H9 (cell line): Measurements from ENCODE around the gene TIAM1. TPM values are rescaled to one million over a fixed set of nuclear protein-coding genes. Genes with fewer than 3 reads are reported as not detected.

ENCODE experiments used
- DNase-seq: peaks from one replicate; pipeline ENCODE4 v3.0.0-alpha.2; 2017
- H2AFZ ChIP-seq: one replicate; pipeline ENCODE4 v1.6.1; 2013; ENCODE audit warnings: mild to moderate bottlenecking, low read length, control low read depth, moderate library complexity
- H2AK5ac ChIP-seq: 2 replicates; pipeline ENCODE4 v1.6.1; 2013; ENCODE audit warnings: low read length, control low read depth, mixed read lengths; ENCODE audit not compliant: insufficient read length
- H2BK120ac ChIP-seq: one replicate; pipeline ENCODE4 v1.6.1; 2013; ENCODE audit warnings: low read depth, mild to moderate bottlenecking, low read length, control low read depth, inconsistent platforms; ENCODE audit not compliant: poor library complexity, severe bottlenecking
- H2BK12ac ChIP-seq: 2 replicates; pipeline ENCODE4 v1.6.1; 2013; ENCODE audit warnings: low read length, control low read depth, mixed read lengths, low read depth; ENCODE audit not compliant: insufficient read length
- H2BK15ac ChIP-seq: 2 replicates; pipeline ENCODE4 v1.6.1; 2013; ENCODE audit warnings: low read depth, low read length, control low read depth
- H2BK20ac ChIP-seq: one replicate; pipeline ENCODE4 v1.6.1; 2013; ENCODE audit warnings: low read depth, mild to moderate bottlenecking, low read length, control low read depth, inconsistent platforms; ENCODE audit not compliant: poor library complexity, severe bottlenecking
- H2BK5ac ChIP-seq: 2 replicates; pipeline ENCODE4 v1.6.1; 2013; ENCODE audit warnings: low read length, control low read depth, mixed read lengths; ENCODE audit not compliant: insufficient read length
- H3K14ac ChIP-seq: 2 replicates; pipeline ENCODE4 v1.6.1; 2013; ENCODE audit warnings: low read length, control low read depth; ENCODE audit not compliant: insufficient read depth
- H3K18ac ChIP-seq: 2 replicates; pipeline ENCODE4 v1.6.1; 2013; ENCODE audit warnings: low read depth, mild to moderate bottlenecking, mixed read lengths, low read length, control low read depth; ENCODE audit not compliant: insufficient read length
- H3K23ac ChIP-seq: 2 replicates; pipeline ENCODE4 v1.6.1; 2013; ENCODE audit warnings: low read length, control low read depth, mixed read lengths, low read depth; ENCODE audit not compliant: insufficient read length
- H3K23me2 ChIP-seq: 2 replicates; pipeline ENCODE4 v1.6.1; 2013; ENCODE audit warnings: low read depth, mild to moderate bottlenecking, mixed read lengths, low read length, control low read depth; ENCODE audit not compliant: insufficient read length, poor library complexity, severe bottlenecking
- H3K27ac ChIP-seq: 2 replicates; pipeline ENCODE4 v1.5.1; 2013; ENCODE audit warnings: low read length, control low read depth, mixed read lengths, low read depth; ENCODE audit not compliant: insufficient read length
- H3K27me3 ChIP-seq: 2 replicates; pipeline ENCODE4 v1.6.1; 2013; ENCODE audit warnings: low read length, control low read depth, inconsistent platforms; ENCODE audit not compliant: insufficient read depth
- H3K4ac ChIP-seq: 2 replicates; pipeline ENCODE4 v1.6.1; 2013; ENCODE audit warnings: low read depth, mild to moderate bottlenecking, control low read depth, inconsistent platforms, low read length, moderate library complexity
- H3K4me1 ChIP-seq: 2 replicates; pipeline ENCODE4 v1.6.1; 2013; ENCODE audit warnings: low read length, control low read depth, inconsistent platforms; ENCODE audit not compliant: insufficient read depth
- H3K4me2 ChIP-seq: 2 replicates; pipeline ENCODE4 v1.6.1; 2013; ENCODE audit warnings: low read length, control low read depth, mixed read lengths; ENCODE audit not compliant: insufficient read length, insufficient read depth
- H3K56ac ChIP-seq: 2 replicates; pipeline ENCODE4 v1.6.1; 2013; ENCODE audit warnings: low read depth, mild to moderate bottlenecking, mixed read lengths, low read length, control low read depth; ENCODE audit not compliant: insufficient read length
- H3K79me1 ChIP-seq: 2 replicates; pipeline ENCODE4 v1.6.1; 2013; ENCODE audit warnings: low read depth, mild to moderate bottlenecking, moderate library complexity, low read length, control low read depth, inconsistent platforms; ENCODE audit not compliant: insufficient read depth, poor library complexity, severe bottlenecking
- H3K79me2 ChIP-seq: 2 replicates; pipeline ENCODE4 v1.6.1; 2013; ENCODE audit warnings: low read length, control low read depth, inconsistent platforms; ENCODE audit not compliant: insufficient read depth
- H3K9ac ChIP-seq: 2 replicates; pipeline ENCODE4 v1.6.1; 2013; ENCODE audit warnings: low read length, control low read depth, mixed read lengths; ENCODE audit not compliant: insufficient read length; ENCODE audit errors: extremely low read depth
- H3K9me3 ChIP-seq: one replicate; pipeline ENCODE4 v1.6.1; 2013; ENCODE audit warnings: low read depth, low read length, inconsistent platforms; ENCODE audit not compliant: control insufficient read depth
- H3T11ph ChIP-seq: one replicate; pipeline ENCODE4 v1.6.1; 2013; ENCODE audit warnings: mild to moderate bottlenecking, low read length, control low read depth, inconsistent platforms
- H4K20me1 ChIP-seq: one replicate; pipeline ENCODE4 v1.6.1; 2013; ENCODE audit not compliant: control insufficient read depth, insufficient read length, insufficient read depth
- H4K5ac ChIP-seq: 2 replicates; pipeline ENCODE4 v1.6.1; 2013; ENCODE audit warnings: low read depth, mild to moderate bottlenecking, mixed read lengths, low read length, control low read depth; ENCODE audit not compliant: insufficient read length
- H4K8ac ChIP-seq: replicated peaks from 2 replicates; pipeline ENCODE4 v1.6.1; 2013; ENCODE audit warnings: low read length, control low read depth, mixed read lengths, low read depth; ENCODE audit not compliant: insufficient read length
- H4K91ac ChIP-seq: 2 replicates; pipeline ENCODE4 v1.6.1; 2013; ENCODE audit warnings: low read depth, mild to moderate bottlenecking, moderate library complexity, mixed read lengths, low read length, control low read depth; ENCODE audit not compliant: insufficient read length
- H3K27ac Mint-ChIP-seq, 3 experiments: 2 replicates in 2 of 3; 3 replicates in 1 of 3; pipeline ENCODE4 v1.8.0; 2020 to 2021; ENCODE audit warnings: mixed read lengths in 3 of 3, mild to moderate bottlenecking in 1 of 3, moderate library complexity in 1 of 3
- H3K27me3 Mint-ChIP-seq: 2 replicates; pipeline ENCODE4 v1.8.0; 2021; ENCODE audit warnings: low read depth, mild to moderate bottlenecking, moderate library complexity, mixed read lengths
- H3K36me3 Mint-ChIP-seq, 3 experiments: 2 replicates in 2 of 3; 3 replicates in 1 of 3; pipeline ENCODE4 v1.8.0; 2020 to 2021; ENCODE audit warnings: low read depth in 3 of 3, mixed read lengths in 3 of 3; ENCODE audit not compliant: insufficient read depth in 1 of 3
- H3K4me1 Mint-ChIP-seq, 2 experiments: 2 replicates each; pipeline ENCODE4 v1.8.0; 2020; ENCODE audit warnings: mixed read lengths in 2 of 2
- H3K4me3 Mint-ChIP-seq, 2 experiments: 2 replicates in 1 of 2; 3 replicates in 1 of 2; pipeline ENCODE4 v1.8.0; 2020 to 2021; ENCODE audit warnings: mild to moderate bottlenecking in 2 of 2, mixed read lengths in 2 of 2, moderate library complexity in 1 of 2
- H3K9me3 Mint-ChIP-seq, 2 experiments: 2 replicates in 1 of 2; 3 replicates in 1 of 2; pipeline ENCODE4 v1.8.0; 2020; ENCODE audit warnings: mild to moderate bottlenecking in 2 of 2, mixed read lengths in 2 of 2, moderate library complexity in 1 of 2
- WGBS: extraction: QIAGEN DNeasy Blood & Tissue Kit; methylation state at CpG from one replicate; pipeline ENCODE4 v1.1.7; 2013; ENCODE audit warnings: missing lambda C conversion rate, low lambda C conversion rate, mixed read lengths; ENCODE audit not compliant: insufficient read length; ENCODE audit errors: extremely low coverage; 5-methylcytosine and 5-hydroxymethylcytosine counted together
- total RNA-seq: library from RNA; stranded (reverse); gene quantifications from 2 replicates; pipeline ENCODE4 v1.2.1, GENCODE V29; 2021
- TF ChIP-seq, protein P1 (sequence below): fragments of 200-600 bp; sonication (generic); conservative IDR thresholded peaks from 3 replicates; pipeline ENCODE4 v1.8.0; 2021; ENCODE audit warnings: antibody characterized with exemption, mild to moderate bottlenecking

Gene TIAM1
- total RNA-seq, 1 experiment from 2014 or later = 23.1 TPM

- no peak overlapping the region for H3K23ac ChIP-seq
- H3K56ac ChIP-seq = no peak overlapping the region
- peak overlapping the region; percentile 81 for H2AK5ac ChIP-seq
- no peak overlapping the region for H4K91ac ChIP-seq
- Mint-ChIP-seq H3K27ac (peak overlapping the region; percentile 51 to 94 (median 63)), H3K4me3 (no peak overlapping the region), H3K36me3 (no peaks in the 10 kb centered on the region; a peak in 1 of 7 replicates), H3K27me3 (no peaks in the 10 kb centered on the region), H3K4me1 (peaks cover 16 to 23% of the 10 kb centered on the region in 2 experiments), H3K9me3 (no peaks in the 10 kb centered on the region)
- no peak overlapping the region for H2AFZ ChIP-seq
- H2BK20ac ChIP-seq = no peak overlapping the region
- H3K27ac ChIP-seq = peak overlapping the region; percentile 38
- no peak overlapping the region for H3K4ac ChIP-seq
- H2BK5ac ChIP-seq = no peak overlapping the region
- H3K23me2 ChIP-seq = no peaks in the 10 kb centered on the region
- H4K8ac ChIP-seq = no peak overlapping the region
- no peaks in the 10 kb centered on the region for H3K27me3 ChIP-seq
- no peaks in the 10 kb centered on the region for H3K79me1 ChIP-seq
- no CpG with 5 or more reads among the region's 7 CpGs for WGBS
- no peaks in the 10 kb centered on the region for H3K9me3 ChIP-seq
- H2BK15ac ChIP-seq = no peak overlapping the region
- peaks cover 9% of the 10 kb centered on the region; the same call in 1 of the 2 replicates for H3K4me1 ChIP-seq
- TF ChIP-seq, protein P1, sequence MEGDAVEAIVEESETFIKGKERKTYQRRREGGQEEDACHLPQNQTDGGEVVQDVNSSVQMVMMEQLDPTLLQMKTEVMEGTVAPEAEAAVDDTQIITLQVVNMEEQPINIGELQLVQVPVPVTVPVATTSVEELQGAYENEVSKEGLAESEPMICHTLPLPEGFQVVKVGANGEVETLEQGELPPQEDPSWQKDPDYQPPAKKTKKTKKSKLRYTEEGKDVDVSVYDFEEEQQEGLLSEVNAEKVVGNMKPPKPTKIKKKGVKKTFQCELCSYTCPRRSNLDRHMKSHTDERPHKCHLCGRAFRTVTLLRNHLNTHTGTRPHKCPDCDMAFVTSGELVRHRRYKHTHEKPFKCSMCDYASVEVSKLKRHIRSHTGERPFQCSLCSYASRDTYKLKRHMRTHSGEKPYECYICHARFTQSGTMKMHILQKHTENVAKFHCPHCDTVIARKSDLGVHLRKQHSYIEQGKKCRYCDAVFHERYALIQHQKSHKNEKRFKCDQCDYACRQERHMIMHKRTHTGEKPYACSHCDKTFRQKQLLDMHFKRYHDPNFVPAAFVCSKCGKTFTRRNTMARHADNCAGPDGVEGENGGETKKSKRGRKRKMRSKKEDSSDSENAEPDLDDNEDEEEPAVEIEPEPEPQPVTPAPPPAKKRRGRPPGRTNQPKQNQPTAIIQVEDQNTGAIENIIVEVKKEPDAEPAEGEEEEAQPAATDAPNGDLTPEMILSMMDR = no peak
- no peak for DNase-seq
- no peaks in the 10 kb centered on the region for H4K20me1 ChIP-seq
- no peak overlapping the region for H3T11ph ChIP-seq
- no peak overlapping the region for H3K14ac ChIP-seq
- H3K79me2 ChIP-seq = no peaks in the 10 kb centered on the region
- H2BK120ac ChIP-seq = no peak overlapping the region
- H4K5ac ChIP-seq = no peak overlapping the region
- H3K4me2 ChIP-seq = no peak overlapping the region
- H3K9ac ChIP-seq = peak overlapping the region; percentile 25
- H2BK12ac ChIP-seq = no peak overlapping the region
- H3K18ac ChIP-seq = no peak overlapping the region
These were observed 33.3 kb downstream of the TIAM1 start for GRCh38 chr21:31310750-31311149.
